GM21825 (cell line): Measurements from ENCODE around the gene ZC3H7B.
"Not testable (repeated sequence)": the region's sequence is repeated elsewhere in the genome, so short reads cannot be mapped to it uniquely, and the experiment has no call there.

Source experiments
- ATAC-seq: cut with Tn5 transposase; IDR thresholded peaks from one replicate; pipeline ENCODE4 v1.9.1; 2021; ENCODE audit warnings: mild to moderate bottlenecking, moderate library complexity; ENCODE audit not compliant: unreplicated experiment

Gene ZC3H7B

DNA sequence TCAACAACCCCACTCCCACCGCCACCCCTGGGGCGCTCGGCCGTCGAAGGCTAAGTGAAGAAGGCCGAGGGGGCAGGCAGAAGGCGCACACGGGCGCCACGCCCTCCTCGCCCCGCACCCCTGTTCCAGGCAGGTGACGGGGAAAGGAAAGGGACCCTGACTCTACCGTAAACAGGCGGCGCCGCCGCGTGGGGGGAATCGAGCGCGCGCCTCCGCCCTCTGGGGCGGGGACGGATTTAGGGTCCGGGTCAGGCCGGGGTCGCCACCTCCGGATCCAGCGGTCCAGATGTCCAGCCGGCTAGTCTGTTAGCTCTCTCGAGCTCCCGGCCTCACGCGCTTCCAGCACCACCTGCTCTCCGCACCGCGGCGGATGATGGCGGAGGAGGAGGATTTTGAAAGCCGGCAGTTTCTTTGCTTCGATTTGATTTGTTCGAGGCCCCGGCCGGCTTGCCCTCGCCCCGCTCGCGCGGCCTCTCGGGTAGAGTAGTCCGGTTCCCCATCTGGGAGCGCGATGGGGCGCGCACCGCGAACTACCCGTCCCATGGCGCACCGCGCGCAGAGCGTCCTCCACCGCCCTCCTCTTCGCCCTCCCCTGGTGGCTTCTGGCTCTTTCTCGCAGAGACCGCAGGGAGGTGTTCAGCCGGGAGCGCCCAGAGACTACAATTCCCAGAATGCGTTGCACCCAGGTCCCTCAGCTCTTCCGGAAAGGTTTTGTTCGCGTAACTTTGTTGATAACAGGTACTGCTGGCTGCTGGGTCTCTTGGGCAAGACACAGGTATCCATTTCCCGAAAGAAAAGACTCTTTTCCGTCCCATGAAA is 15.3 kb upstream of the ZC3H7B start, which contains the start of gene RANGAP1:
Gene RANGAP1 (minus strand): TSS at position 368 of the 819 bp plus-strand sequence. CDS start 5,143 bp downstream, outside the sequence.
- peak; percentile 90 for ATAC-seq

DNA sequence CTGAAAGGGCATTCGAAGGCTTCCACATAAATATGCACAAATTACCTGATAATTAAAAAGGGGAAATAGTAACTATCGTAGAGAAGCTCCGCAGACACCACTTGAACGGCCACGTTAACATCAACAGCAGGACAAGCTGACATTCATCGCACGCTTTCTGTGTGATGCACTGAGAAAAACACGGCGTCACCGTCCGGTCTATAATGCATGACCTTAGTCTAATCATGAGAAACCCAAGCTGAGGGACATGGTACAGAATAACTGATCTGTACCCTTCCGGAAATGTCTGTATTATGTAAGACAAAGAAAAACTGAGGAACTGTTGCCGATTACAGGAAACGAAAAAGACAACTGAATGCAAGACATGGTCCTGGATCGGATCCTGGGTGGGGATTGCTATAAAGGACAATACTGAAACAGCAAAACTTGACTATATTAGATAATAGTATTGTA is 14.7 kb upstream of the ZC3H7B start:
- ATAC-seq: peak; percentile 20

DNA sequence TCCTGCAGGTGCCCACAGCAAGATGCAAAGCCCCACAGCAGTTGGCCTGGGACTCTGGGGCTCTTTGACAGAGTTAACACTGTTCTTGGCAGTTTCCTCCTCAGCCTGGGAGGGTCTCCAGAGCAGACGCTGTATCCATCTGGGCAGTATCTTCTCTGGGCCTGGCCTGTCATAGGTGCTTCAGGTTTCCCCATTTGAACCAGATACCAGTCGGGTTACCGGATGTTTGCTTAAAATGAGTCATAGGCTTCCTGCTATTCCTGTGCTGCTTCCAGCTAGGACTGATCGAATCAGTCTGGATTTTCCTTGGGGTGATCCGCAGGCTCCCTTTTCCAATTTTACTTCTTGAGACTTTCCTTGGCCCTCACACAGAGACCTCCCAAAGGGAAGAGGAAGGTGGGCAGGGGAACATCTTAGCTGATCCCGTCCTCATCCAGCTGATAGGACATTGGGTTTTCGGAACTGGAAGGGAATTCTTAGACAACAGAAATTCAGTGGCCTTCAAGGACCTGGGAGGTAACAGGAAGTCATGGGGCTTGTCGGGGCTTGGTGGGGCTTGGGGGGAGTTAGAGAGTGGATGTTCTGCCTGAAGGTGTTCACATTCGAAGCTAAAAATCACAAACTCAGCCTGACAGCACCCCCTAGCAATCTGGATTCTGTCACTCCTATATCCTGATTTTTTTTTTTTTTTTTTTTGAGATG is 12.9 kb upstream of the ZC3H7B start:
- ATAC-seq: no peak

DNA sequence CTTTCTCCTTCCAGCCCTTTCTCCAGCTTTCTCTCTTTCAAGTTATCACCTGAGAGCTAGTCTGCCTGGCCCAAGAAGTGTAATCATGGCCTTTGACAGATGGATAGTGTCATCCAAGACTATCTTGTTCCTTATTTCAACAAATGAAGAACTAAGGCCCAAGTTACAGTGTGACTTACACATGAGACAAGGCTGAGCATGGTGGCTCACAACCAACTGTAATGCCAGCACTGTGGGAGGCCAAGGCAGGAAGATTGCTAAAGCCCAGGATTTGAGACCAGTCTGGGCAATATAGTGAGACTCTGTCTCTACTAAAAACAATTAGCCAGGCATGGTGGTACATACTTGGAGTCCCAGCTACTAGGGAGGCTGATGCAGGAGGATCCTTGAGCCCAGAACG is 11.7 kb upstream of the ZC3H7B start:
- no peak for ATAC-seq

DNA sequence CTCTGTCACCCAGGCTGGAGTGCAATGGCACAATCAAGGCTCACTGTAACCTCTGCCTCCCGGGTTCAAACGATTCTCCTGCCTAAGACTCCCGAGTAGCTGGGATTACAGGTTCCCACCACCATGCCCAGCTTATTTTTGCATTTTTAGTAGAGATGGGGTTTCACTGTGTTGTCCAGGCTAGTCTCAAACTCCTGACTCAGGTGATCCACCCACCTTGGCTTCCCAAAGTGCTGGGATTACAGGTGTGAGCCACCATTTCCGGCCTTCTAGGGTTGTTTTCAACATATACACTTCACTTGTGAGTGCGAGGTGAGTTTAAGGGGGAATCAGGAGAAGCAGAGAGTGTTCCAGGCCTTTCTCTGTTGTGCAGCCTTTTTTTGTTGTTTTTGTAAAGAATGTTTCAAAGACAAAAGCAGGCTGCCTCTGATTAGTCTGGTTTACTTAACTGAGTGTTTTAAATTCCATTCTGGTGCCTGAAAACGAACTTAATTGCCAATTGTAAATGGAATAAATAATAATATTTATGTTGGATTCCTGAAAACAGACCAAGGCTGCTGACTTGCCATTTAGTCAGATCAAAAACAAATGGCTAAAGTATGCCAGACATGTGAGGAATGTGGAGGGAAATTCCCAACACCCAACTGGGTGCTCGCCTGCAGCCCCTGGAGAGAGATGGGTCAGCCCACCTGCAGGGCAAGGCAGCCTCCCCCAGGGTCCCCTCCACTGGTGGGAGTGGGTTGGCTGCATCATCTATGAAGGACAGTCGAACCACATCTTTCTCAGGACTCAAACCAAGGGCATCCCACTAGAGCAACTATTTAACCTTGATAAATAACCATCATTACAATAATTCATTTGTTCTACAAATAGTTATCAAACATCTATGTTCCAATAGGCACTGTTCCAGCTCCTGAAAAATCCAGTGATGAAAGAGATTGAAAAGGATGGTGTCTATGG is 10.8 kb upstream of the ZC3H7B start:
- ATAC-seq: no peak

DNA sequence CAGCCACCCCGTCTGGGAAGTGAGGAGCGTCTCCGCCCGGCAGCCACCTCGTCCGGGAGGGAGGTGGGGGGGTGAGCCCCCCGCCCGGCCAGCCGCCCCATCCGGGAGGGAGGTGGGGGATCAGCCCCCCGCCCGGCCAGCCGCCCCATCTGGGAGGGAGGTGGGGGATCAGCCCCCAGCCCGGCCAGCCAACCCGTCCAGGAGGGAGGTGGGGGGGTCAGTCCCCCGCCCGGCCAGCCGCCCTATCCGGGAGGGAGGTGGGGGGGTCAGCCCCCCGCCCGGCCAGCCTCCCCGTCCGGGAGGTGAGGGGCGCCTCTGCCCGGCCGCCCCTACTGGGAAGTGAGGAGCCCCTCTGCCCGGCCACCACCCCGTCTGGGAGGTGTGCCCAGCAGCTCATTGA is 6.5 kb upstream of the ZC3H7B start:
- ATAC-seq: not testable (repeated sequence)

DNA sequence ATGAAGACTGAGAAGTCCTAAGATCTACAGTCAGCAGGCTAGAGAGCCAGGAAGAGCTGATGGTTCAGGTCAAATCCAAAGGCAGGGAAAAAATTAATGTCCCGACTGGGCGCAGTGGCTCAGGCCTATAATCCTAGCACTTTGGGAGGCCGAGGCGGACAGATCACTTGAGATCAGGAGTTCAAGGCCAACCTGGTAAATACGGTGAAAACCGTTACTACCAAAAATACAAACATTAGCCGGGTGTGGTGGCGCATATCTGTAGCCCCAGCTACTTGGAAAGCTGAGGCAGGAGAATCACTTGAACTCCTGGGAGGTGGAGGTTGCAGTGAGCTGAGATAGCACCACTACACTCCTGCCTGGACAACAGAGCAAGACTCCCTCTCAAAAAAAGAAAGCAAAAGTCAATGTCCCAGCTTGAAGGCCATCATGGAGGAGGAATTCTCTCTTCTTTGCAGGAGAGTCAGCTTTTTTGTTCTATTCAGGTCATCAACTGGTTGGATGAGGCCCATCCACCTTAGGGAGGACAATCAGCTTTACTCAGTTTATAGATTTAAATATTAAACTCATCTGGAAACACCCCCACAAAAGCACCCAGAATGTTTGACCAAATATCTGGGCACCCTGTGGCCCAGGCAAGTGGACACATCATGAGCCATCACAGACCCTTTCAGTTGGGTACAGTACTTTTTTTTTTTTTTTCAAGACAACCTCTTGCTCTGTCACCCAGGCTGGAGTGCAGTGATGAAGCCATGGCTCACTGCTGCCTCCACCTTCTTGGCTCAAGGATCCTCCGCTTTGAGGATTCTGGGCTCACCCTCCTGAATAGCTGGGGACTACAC is 4.3 kb upstream of the ZC3H7B start:
- ATAC-seq: no peak

DNA sequence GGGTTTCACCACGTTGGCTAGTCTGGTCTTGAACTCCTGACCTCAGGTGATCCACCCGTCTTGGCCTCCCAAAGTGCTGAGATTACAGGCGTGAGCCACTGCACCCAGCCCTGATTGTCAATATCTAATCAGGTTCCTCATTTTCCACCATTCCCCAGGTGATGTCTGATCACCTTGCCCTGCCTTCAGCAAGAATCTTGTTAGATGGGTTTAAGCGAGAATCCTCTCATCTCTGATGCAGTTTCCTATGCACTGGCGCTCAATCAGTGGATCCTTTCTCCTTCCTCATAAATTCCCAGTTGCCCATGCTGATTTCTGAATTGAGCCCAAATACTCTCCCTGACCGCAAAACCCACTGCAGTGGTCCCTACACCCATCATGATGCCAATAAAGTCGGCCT is 664 bp upstream of the ZC3H7B start:
- no peak for ATAC-seq

DNA sequence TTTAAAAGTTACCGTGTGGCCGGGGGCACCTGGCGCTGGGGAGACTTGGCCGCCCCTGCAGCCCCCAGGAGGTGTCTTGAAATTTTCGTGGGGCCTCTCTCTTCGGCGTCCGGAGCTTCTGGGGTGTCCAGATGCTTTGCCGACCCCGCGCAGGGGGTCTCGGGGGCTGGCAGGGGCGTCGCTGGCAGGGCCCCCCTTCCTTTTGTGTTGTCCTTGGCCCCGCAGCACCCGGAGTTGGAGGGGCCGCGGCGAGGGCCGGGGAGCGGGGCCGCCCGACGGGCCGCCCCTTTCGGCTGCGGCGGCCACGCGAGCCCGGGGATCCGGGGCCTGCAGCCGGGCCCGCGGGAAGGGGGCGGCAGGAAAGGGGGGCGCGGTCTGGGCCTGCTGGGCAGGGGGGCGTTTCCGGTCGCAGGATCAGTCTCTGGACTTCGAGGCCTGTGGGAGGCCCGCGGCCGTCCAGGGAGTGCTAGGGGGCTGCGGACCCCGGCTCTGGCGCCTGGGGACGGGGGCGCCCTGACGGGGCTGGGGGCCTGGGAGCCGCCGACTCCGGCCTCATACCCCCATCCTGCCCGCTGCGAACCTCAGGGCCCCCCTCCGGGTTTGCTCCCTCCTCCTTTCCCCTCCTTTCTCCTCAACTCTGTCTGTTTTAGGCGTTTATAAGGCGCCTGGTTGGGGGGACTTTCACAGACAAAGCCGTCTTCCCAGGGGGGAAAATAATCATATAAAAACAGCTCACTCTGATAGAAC is 869 bp downstream of the ZC3H7B start:
- ATAC-seq: peak; percentile 3

DNA sequence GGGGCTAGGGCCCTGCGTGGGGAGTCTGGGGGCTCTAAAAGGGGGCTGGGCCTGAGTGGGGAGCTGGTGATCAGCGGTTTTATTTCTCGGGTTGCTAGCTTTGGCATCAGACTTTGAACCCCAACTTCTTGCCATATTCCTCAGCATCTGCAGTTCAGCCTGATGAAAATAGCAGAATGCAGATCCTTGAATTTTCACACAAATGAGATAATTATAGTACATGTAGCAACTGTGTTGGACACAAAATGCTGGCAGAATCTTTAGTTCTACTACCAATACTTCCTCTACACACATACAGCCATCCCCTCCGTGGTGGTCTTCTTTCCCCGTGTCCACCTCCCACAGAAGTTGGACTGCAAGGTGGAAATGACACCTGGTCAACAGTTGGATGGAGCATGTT is 1.5 kb downstream of the ZC3H7B start:
- ATAC-seq: no peak

DNA sequence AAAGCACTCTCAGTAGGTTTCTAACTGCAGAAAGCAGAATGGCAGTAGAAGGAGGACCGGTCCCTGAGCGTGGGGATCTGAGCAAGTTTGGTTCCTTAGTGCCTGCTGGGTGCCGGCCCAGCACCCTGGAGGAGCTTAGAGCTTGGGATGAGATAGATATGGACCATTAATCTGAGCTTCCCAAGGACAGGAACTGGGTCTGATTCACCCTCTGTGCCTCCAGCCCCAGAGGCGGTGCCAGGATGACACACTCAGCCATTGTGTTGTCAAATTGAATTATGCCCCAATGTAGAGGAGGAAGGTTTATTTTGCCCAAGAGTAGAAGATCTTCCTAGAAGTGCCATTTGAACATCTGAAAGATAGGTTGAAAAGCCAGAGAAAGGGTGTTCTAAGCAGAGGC is 4.3 kb downstream of the ZC3H7B start:
- no peak for ATAC-seq

DNA sequence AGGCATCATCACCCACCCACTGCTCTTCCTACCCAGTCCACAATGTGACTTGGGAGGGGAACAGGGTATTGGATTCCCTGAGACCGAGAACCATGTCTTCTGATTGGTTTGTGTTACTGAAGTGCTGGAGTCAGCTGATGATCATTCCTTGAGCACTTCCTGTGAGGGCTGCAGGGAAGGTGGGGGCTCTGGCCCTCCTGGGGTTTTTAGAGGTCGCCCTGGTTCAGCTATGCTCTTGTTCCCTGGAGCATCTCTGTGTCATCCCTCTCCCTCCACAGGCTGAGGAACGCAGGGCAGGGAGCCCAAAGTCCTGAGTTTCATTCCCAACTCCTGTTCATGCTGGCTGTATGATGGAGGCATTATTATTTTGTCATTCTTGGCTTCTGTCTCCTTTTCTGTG is 6.7 kb downstream of the ZC3H7B start:
- no peak for ATAC-seq

DNA sequence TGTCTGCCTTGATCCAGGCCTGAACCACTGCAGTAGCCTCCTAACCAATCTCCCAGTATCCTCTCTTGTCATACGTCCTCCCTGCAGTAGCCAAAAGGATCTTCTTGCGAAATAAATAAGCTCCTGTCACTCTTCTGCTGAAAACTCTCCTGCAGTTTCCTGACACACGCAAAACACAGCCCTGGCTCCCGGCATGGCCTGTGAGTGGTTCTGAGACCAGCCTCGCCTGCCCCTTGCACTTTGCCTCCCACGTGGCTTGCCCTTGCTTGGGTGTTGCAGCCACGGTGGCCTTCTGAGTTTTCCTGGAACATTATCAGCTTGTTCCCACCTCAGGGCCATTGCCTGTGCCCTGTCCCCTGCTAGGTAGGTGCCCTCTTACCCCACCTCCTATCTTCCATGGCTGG is 7.2 kb downstream of the ZC3H7B start:
- no peak for ATAC-seq

DNA sequence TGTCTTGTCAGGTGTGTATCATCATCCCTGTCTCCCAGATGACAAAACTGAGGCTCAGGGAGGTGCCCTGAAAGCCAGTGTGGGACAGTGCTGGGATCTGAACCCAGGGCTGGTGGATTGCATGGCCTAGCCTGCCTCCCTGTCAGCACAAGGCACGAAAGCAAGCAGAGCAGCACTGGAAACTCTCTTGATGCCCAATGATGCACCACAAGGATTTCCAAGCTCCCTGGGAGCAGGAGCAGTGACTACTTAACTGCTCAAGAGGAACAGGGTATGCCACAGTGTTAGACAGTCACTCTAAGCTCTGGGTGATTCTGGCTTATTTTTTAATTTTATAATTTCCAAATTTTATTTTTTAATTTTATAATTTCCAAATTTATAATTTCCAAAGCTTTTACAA is 9.0 kb downstream of the ZC3H7B start:
- no peak for ATAC-seq

DNA sequence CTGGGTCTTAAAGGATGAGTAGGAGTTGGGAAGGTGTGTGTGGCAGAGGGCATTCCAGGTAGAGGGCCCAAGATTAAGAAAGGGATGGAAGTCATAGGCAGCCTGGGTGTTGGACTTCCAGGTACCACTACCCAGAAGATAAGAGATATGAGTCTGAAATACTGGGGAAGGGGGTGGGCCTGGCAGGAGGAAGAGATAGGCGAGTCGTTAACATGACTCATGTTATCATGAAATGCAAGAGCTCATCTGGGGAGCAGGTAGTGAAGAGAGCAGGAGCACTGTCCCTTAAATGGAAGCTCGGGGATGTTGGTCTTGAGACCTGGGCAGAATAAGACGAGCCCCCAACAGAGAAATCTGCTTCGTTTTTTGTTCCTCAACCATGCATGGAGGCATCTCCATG is 10.2 kb downstream of the ZC3H7B start:
- ATAC-seq: no peak

DNA sequence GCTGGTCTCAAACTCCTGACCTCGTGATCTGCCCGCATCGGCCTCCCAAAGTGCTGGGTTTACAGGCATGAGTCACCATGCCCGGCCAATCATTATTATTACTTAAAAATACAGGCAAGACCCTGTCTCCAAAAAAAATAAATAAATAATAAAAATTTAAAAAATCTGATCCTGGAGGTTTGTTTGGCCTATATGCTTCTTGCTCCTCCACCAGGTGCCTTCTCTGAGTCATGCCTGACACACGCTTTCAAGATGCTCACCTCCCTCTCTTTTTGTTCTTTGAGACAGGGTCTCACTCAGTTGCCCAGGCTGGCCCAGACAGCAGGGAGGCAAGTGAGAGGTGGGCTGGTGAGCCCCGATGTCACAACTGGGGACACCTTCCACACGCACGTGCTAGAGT is 13.5 kb downstream of the ZC3H7B start:
- no peak for ATAC-seq

DNA sequence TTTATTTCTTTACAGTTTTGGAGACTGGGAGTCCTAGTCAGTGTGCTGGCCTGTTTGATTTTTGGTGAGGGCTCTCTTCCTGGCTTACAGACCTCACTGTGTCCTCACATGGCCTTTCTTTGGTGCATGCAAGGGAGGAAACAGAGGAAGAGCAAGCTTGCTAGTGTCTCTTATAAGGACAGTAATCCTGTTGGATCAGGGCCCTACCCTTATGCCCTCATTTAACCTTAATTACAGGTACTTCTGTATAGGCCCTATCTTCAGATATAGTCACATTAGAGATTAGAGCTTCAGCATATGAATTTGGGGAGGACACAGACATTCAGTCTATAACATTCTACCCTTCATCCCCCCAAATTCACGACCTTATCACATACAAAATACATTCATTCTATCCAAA is 14.3 kb downstream of the ZC3H7B start:
- ATAC-seq: no peak

DNA sequence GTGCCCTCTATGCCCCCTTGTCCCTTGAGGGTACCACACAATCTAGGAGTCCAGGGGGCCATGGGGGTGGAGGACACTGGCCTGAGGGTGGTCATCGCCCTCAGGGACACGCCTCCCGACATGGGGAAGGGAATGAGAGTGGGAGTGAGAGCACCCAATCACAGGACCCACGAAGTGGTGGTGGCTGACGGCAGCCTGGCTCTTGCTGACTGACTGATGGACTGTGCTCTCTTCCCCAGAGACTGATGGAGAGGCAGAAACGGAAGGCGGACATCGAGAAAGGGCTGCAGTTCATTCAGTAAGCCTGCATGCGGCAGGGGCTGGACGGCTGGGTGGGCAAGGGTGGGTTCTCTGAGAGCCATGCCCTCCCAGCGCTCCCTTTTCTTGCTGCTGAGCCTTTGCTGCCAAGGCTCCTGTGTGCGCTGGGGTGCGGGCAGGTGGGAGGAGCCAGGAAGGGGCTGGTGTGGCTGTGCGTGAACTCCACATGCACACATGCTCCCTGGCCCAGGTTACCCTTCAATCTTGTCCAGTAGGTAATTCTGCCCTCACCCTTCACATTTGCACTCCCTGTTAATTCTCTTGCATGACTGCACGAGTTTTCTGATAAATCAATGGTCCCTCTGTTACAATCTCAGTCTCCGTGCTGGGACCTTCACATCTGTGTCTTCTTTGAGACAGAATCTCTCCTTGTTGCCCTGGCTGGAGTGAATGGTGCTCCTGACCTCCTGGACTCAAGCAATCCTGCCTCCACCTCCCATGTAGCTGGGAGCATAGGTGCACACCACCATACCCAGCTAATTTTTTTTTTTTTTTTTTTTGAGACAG is 19.3 kb downstream of the ZC3H7B start:
- ATAC-seq: no peak
